NCI-H2029 (cell line): Measurements from ENCODE around the gene VRTN.
A peak's percentile ranks its signal among the peaks of the same experiment; 100 is the strongest.
"Not testable (repeated sequence)": the region's sequence is repeated elsewhere in the genome, so short reads cannot be mapped to it uniquely, and the experiment has no call there.

Experiments used
- DNase-seq: peaks from one replicate; lab custom pipeline; 2025; lab: John Stamatoyannopoulos, UW

Gene VRTN, protein sequence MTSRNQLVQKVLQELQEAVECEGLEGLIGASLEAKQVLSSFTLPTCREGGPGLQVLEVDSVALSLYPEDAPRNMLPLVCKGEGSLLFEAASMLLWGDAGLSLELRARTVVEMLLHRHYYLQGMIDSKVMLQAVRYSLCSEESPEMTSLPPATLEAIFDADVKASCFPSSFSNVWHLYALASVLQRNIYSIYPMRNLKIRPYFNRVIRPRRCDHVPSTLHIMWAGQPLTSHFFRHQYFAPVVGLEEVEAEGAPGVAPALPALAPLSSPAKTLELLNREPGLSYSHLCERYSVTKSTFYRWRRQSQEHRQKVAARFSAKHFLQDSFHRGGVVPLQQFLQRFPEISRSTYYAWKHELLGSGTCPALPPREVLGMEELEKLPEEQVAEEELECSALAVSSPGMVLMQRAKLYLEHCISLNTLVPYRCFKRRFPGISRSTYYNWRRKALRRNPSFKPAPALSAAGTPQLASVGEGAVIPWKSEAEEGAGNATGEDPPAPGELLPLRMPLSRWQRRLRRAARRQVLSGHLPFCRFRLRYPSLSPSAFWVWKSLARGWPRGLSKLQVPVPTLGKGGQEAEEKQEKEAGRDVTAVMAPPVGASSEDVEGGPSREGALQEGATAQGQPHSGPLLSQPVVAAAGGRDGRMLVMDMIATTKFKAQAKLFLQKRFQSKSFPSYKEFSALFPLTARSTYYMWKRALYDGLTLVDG

GRCh38 chr14:74348241-74348734 lies at the start of gene VRTN:
TSS of gene VRTN (plus strand) at chr14:74348471. CDS start at chr14:74356784, 8,313 bp downstream.
- no peak for DNase-seq

- no peak for DNase-seq
These were observed 49.2 kb upstream of the VRTN start for GRCh38 chr14:74299061-74299545.

DNA sequence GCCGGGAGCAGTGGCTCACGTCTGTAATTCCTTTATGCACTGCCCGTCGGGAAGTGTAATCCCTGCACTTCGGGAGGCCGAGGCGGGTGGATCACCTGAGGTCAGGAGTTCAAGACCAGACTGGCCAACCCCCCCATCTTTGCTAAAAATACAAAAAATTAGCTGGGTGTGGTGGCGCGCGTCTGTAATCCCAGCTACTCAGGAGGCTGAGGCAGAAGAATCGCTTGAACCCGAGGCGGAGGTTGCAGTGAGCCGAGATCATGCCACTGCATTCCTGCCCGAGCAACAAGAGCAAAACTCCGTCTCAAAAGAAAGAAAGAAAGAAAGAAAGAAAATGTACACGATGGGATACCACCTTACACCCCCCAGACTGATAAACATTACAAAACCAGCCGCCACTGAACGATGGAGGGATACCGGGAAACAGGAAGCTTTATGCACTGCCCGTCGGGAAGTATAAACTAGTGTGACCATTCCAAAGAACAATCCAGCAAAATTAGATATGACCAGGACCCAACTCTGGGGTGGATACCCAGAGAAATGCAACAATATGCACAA lies 46.6 kb upstream of the VRTN start:
- no peak for DNase-seq

GRCh38 chr14:74302152-74302628 lies 46.1 kb upstream of the VRTN start:
- no peak for DNase-seq

GRCh38 chr14:74302634-74303569 lies 45.4 kb upstream of the VRTN start, which contains the start of gene ABCD4:
TSS of gene ABCD4 (minus strand) at chr14:74302934. CDS start at chr14:74302912, 22 bp downstream.
- peak; percentile 62 for DNase-seq

GRCh38 chr14:74308695-74309094 lies 39.6 kb upstream of the VRTN start:
- DNase-seq, result no peak

DNA sequence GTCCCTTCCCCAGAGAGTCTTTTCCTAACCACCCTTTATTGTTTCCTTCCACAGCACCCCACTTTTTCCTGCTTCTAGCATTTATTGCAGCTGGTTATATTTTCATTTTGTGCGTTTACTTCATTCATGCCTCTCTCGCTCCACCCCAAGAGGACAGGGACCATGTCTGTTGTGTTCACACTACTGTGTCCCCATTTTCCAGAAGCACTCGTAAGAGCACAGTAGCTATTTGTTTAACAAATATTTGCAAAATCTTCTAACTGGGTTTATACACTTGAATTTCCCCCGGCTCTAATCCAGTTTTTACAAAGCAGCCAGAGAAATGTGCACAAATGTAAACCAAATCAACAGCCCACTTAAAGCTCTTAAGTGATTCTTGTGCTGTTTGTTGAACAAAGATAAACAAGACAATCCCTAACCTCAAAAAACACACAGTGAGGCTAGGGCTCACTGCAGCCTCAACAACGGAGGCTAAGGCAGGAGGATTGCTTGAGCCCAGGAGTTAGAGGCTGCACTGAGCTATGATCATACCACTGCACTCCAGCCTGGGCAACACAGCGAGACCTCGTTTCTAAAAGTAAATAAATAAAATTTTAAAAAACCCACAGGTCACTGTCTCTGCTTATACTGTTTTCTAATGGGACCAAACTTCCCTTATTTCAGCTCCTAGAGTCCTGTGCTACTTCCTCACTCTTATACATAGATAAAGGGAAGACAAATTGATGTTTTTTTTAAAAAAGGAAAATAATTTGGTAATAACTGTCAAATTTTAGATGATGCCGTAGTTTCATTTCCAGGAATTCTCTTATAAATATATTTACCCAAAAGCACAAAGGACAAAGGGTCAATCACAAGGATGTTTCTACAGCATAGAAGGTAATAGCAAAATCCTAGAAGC lies 38.9 kb upstream of the VRTN start:
- peak; percentile 24 for DNase-seq

- no peak for DNase-seq
These were observed 36.1 kb upstream of the VRTN start for GRCh38 chr14:74312161-74312560.

DNA sequence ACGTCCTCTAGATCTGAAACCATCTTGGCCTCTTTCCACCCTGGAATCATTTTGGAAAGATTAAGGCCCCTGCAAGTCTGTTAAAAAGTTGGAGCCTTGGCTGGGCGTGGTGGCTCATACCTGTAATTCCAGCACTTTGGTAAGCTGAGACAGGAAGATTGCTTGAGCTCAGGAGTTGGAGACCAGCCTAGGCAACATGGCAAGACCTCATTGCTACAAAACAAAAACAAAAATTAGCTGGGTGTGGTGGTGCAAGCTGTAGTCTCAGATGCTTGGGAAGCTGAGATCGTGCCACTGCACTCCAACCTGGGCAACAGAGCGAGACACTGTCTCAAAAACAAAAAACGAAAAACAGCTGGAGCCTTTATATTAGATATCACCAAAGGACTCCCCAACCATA lies 34.7 kb upstream of the VRTN start:
- no peak for DNase-seq

DNA sequence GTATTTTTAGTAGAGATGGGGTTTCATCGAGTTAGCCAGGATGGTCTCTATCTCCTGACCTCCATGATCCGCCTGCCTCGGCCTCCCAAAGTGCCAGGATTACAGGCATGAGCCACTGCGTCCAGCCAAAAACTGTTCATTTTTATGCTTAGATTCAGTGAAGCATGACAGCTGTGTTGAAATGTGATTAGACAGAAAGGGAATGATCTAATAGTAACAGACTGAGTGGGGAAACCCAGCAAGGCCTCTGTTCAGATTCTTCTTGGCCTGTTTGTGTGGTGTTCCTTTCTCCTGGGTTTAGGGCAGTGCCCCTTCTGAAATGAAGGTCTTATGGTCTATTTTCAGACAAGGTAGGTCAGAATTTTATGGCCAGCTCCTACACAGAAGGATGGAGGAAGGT lies 33.7 kb upstream of the VRTN start:
- DNase-seq, result no peak

GRCh38 chr14:74324931-74325361 lies 23.3 kb upstream of the VRTN start:
- no peak for DNase-seq

GRCh38 chr14:74325446-74325845 lies 22.8 kb upstream of the VRTN start:
- no peak for DNase-seq

DNA sequence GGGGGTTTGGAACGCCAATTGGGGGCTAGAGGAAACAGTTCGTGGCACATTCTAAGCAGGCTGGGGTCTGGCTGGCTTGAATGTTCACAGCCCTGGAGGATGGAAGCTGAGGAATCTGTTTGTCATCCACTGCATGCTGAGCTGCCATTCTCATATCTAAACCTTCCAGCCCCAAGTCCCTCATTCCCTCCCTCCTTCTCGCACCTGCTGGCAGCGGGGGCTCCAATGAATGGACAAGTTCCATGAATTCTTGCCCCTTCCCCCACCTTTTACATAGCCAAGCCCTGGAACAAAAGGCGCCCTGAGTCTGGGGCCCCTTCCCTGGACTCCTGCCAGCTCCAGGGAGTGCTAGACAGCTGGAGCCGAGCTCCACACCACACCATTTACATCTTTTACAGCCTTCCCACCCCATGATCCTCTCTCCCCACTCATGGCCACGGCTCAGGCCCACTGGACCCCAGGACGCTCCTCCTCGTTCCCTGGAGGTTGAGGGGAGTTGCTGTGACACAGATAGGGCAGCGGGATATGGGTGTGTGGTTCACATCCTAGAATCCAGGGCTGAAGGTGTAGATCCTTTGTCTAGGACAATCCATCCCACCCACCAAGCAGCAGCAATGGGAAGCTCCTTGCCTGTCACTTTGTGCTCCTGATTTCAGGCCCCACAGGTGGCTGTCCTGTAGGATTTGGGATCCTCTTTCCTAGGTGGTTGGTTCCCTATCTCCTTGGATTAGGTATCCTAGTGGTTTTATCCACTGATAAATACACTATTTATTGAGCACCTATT lies 21.7 kb upstream of the VRTN start:
- DNase-seq, result no peak

- DNase-seq, result not testable (repeated sequence)
These were observed 18.2 kb upstream of the VRTN start for GRCh38 chr14:74329950-74330552.

- DNase-seq, result no peak
These were observed 14.4 kb upstream of the VRTN start for GRCh38 chr14:74333909-74334308.

DNA sequence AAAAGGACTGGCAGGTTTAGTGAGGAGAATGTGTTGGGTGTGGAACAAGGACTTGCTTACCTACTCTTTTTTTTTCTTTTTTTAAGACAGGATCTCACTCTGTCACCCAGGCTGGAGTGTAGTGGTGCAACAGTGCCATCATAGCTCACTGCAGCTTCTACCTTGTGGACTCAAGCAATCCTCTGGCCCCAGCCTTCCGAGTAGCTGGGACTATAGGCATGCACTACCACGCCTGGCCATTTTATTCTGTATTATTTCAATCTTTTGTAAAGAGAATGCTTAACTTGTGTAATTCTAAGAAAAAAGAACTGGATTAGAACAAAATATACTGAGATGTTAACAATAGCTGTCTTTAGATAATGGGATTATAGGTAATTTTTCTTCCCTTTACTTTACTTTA lies 1.9 kb upstream of the VRTN start:
- no peak for DNase-seq

GRCh38 chr14:74347097-74347794 lies 1.0 kb upstream of the VRTN start:
- DNase-seq, result no peak

- no peak for DNase-seq
These were observed 523 bp upstream of the VRTN start for GRCh38 chr14:74347795-74348100.
